ENCODE results near the gene HTT-AS.

GRCh38 chr4:3021627-3022026, 52.7 kb downstream of the HTT-AS start:
- TF ChIP-seq POLR2AphosphoS5 (IDR thresholded peaks at IDR 0.05) (no peak), CTCF (IDR thresholded peaks at IDR 0.05) (no peak), POLR2A (IDR thresholded peaks at IDR 0.05) (no peak), EP300 (IDR thresholded peaks at IDR 0.05) (no peak)

All from suprapubic skin (tissue), 4 donors.